ENCODE data around the gene APOC3. TPM values are rescaled to one million over a fixed set of nuclear protein-coding genes. Genes with fewer than 3 reads are reported as not detected.

The APOC3 gene
- total and polyA plus RNA-seq, 2 of the 4 experiments (the other 2 are of a cell fraction), result not detected

GRCh38 chr11:116794851-116795250, 34.9 kb upstream of the APOC3 start:
- Histone ChIP-seq H4K5ac (ENCODE audit: low read depth, low read length) (no peak overlapping the region), H3K56ac (ENCODE audit: extremely low read depth, insufficient read depth, low read length) (no peak overlapping the region), H2BK120ac (ENCODE audit: low read depth, low read length) (no peak overlapping the region), H3K9me1 (ENCODE audit: insufficient read depth, low read length) (peaks cover 3% of the 10 kb centered on the region), H2AK5ac (ENCODE audit: low read depth, low read length) (no peak overlapping the region), H3K4me1 (ENCODE audit: control insufficient read depth, insufficient read depth, low read length) (peaks cover 2% of the 10 kb centered on the region), H2BK15ac (ENCODE audit: low read depth, low read length) (no peak overlapping the region), H3K27me3 (ENCODE audit: control insufficient read depth, insufficient read depth, low read length) (peaks cover 5% of the 10 kb centered on the region), H3K9ac (ENCODE audit: low read depth, low read length) (no peak overlapping the region), H3K36me3 (ENCODE audit: control insufficient read depth, insufficient read depth, low read length) (no peaks in the 10 kb centered on the region), H2AFZ (replicated peaks; ENCODE audit: low read length, poor library complexity) (no peak overlapping the region), H3K4me2 (ENCODE audit: low read depth, low read length) (no peak overlapping the region), H3K4me3 (ENCODE audit: insufficient read depth, low read depth, low read length) (no peak overlapping the region), H3K79me1 (ENCODE audit: low read depth in 1 of 2, low read length in 2 of 2) (no peaks in the 10 kb centered on the region), H2BK20ac (ENCODE audit: low read depth, low read length) (no peak overlapping the region), H3K18ac (ENCODE audit: low read depth, low read length) (no peak overlapping the region), H4K20me1 (ENCODE audit: insufficient read depth, low read length) (no peaks in the 10 kb centered on the region), H3K14ac (replicated peaks; ENCODE audit: low read depth, low read length) (no peak overlapping the region), H4K91ac (ENCODE audit: insufficient read depth, low read depth, low read length) (no peak overlapping the region), H3K23ac (ENCODE audit: low read depth, low read length) (no peak overlapping the region), H2AK9ac (replicated peaks; ENCODE audit: low read depth, low read length, poor library complexity) (no peak overlapping the region), H3K27ac (ENCODE audit: insufficient read depth, low read length) (no peak overlapping the region), H3K4ac (ENCODE audit: low read depth, low read length) (no peak overlapping the region), H2BK5ac (ENCODE audit: low read depth, low read length, poor library complexity, severe bottlenecking) (no peak overlapping the region), H3K9me3 (ENCODE audit: control insufficient read depth, insufficient read depth, low read length) (no peaks in the 10 kb centered on the region), H4K8ac (ENCODE audit: low read depth in 2 of 2, low read length in 2 of 2) (no peak overlapping the region)
- 86% methylated on average over 1 of the region's 2 CpGs; no CpG with 5 or more reads in 1 of the 2 experiments for WGBS, 2 experiments (ENCODE audit: extremely low coverage in 2 of 2, insufficient read length in 1 of 2)
- intact Hi-C loops (cut with micrococcal nuclease), result loop anchor here (5.0 kb wide), 1 partner anchor 77 kb away; no protein-coding TSS in a partner anchor
- DNase-seq (no peak), ATAC-seq (ENCODE audit: low read depth) (no peak)
- no TSS peak for BruUV-seq (replicated peaks)
- ChIA-PET POLR2A (ENCODE audit: unreplicated experiment) (no interaction called here), CTCF (no interaction called here)
- in situ Hi-C loops (cut with MboI; ENCODE audit: low sequenced_read_pairs), result loop anchor here (5.0 kb wide), 1 partner anchor 307 kb away; no protein-coding TSS in a partner anchor
- dilution Hi-C loops (cut with HindIII; ENCODE audit: low sequenced_read_pairs, unreplicated experiment), result no loop called here
- TF ChIP-seq CHD1 (IDR thresholded peaks at IDR 0.05; ENCODE audit: low read depth, low read length), result no peak
- no peak for TF ChIP-seq NFE2L2 (IDR thresholded peaks at IDR 0.05; ENCODE audit: low read depth, low read length)
- no peak for TF ChIP-seq RFX5 (IDR thresholded peaks at IDR 0.05; ENCODE audit: low read depth, low read length)
